ENCODE measurements around the gene MARCHF9. TPM values are rescaled to one million over a fixed set of nuclear protein-coding genes. Genes with fewer than 3 reads are reported as not detected.
"Not testable (repeated sequence)": the region's sequence is repeated elsewhere in the genome, so short reads cannot be mapped to it uniquely, and the experiment has no call there.

The MARCHF9 gene
- 12.4 TPM for total RNA-seq

GRCh38 chr12:57754411-57755193 lies at the start of gene MARCHF9:
MARCHF9 (plus strand) TSS chr12:57755103; CDS start chr12:57755529, 426 bp downstream.
- peak; percentile 62 to 76 (median 64) for DNase-seq (ENCODE audit: low read depth in 2 of 3, low spot score in 2 of 3)

GRCh38 chr12:57707250-57707649 lies 47.7 kb upstream of the MARCHF9 start:
- DNase-seq (ENCODE audit: low read depth in 2 of 3, low spot score in 2 of 3): no peak

GRCh38 chr12:57708296-57708695 lies 46.6 kb upstream of the MARCHF9 start:
- no peak for DNase-seq (ENCODE audit: low read depth in 2 of 3, low spot score in 2 of 3)

GRCh38 chr12:57712701-57713100 lies 42.2 kb upstream of the MARCHF9 start:
- no peak for DNase-seq (ENCODE audit: low read depth in 2 of 3, low spot score in 2 of 3)

- DNase-seq (ENCODE audit: low read depth in 2 of 3, low spot score in 2 of 3): no peak
Measured at GRCh38 chr12:57713209-57713608, 41.7 kb upstream of the MARCHF9 start.

- not testable (repeated sequence) for DNase-seq (ENCODE audit: low read depth in 2 of 3, low spot score in 2 of 3)
Measured at GRCh38 chr12:57715036-57715748, 39.7 kb upstream of the MARCHF9 start.

GRCh38 chr12:57715786-57716185 lies 39.1 kb upstream of the MARCHF9 start:
- no peak for DNase-seq (ENCODE audit: low read depth in 2 of 3, low spot score in 2 of 3)

- DNase-seq (ENCODE audit: low read depth in 2 of 3, low spot score in 2 of 3): no peak
Measured at GRCh38 chr12:57716305-57716704, 38.6 kb upstream of the MARCHF9 start.

- DNase-seq (ENCODE audit: low read depth in 2 of 3, low spot score in 2 of 3): no peak
Measured at GRCh38 chr12:57717131-57717530, 37.8 kb upstream of the MARCHF9 start.

- no peak for DNase-seq (ENCODE audit: low read depth in 2 of 3, low spot score in 2 of 3)
Measured at GRCh38 chr12:57717846-57718640, 36.9 kb upstream of the MARCHF9 start.

GRCh38 chr12:57718641-57719528 lies 36.0 kb upstream of the MARCHF9 start:
- no peak for DNase-seq (ENCODE audit: low read depth in 2 of 3, low spot score in 2 of 3)

- DNase-seq (ENCODE audit: low read depth in 2 of 3, low spot score in 2 of 3): no peak
Measured at GRCh38 chr12:57719777-57720605, 34.9 kb upstream of the MARCHF9 start.

- no peak for DNase-seq (ENCODE audit: low read depth in 2 of 3, low spot score in 2 of 3)
Measured at GRCh38 chr12:57720606-57721595, 34.0 kb upstream of the MARCHF9 start.

- DNase-seq (ENCODE audit: low read depth in 2 of 3, low spot score in 2 of 3): not testable (repeated sequence)
Measured at GRCh38 chr12:57721846-57722608, 32.9 kb upstream of the MARCHF9 start.

GRCh38 chr12:57722716-57723629 lies 31.9 kb upstream of the MARCHF9 start:
- DNase-seq (ENCODE audit: low read depth in 2 of 3, low spot score in 2 of 3): no peak

- DNase-seq (ENCODE audit: low read depth in 2 of 3, low spot score in 2 of 3): no peak
Measured at GRCh38 chr12:57723630-57723962, 31.3 kb upstream of the MARCHF9 start.
